Ishikawa (cell line): Measurements from ENCODE around the gene XPO5.

ENCODE experiments used
- CEBPB ChIP-seq: IDR thresholded peaks from 2 replicates; pipeline ENCODE4 v1.6.1; 2012
- EGR1 ChIP-seq: IDR thresholded peaks from 2 replicates; pipeline ENCODE4 v1.6.1; 2012
- EP300 ChIP-seq: IDR thresholded peaks from 2 replicates; pipeline ENCODE4 v1.6.1; 2012; ENCODE audit warnings: borderline replicate concordance
- RAD21 ChIP-seq: IDR thresholded peaks from 2 replicates; pipeline ENCODE4 v1.6.1; 2012; ENCODE audit warnings: low read depth
- TF ChIP-seq, protein P1 (sequence below): IDR thresholded peaks from 2 replicates; pipeline ENCODE4 v1.6.1; 2012; ENCODE audit warnings: low read depth, mild to moderate bottlenecking

DNA sequence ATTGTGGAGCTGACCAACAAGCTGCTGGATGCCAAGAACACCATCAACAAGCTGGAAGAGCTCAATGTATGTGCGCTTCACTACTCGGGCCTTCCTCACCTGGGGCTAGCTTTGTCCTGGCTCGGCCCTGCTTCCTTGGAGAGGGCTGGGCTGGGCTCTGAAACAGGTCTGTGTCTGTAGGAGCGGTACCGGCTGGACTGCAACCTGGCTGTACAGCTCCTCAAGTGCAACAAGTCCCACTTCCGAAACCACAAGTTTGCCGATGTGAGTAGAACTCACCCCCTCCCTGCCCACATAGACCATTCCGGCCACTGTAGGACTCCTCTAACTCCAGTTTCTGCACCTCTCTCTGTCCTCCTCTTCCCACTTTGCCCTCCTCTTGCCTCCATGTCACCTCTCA lies 72.4 kb downstream of the XPO5 start:
- TF ChIP-seq CEBPB (no peak), RAD21 (no peak), EGR1 (no peak), EP300 (no peak)
- TF ChIP-seq, protein P1, sequence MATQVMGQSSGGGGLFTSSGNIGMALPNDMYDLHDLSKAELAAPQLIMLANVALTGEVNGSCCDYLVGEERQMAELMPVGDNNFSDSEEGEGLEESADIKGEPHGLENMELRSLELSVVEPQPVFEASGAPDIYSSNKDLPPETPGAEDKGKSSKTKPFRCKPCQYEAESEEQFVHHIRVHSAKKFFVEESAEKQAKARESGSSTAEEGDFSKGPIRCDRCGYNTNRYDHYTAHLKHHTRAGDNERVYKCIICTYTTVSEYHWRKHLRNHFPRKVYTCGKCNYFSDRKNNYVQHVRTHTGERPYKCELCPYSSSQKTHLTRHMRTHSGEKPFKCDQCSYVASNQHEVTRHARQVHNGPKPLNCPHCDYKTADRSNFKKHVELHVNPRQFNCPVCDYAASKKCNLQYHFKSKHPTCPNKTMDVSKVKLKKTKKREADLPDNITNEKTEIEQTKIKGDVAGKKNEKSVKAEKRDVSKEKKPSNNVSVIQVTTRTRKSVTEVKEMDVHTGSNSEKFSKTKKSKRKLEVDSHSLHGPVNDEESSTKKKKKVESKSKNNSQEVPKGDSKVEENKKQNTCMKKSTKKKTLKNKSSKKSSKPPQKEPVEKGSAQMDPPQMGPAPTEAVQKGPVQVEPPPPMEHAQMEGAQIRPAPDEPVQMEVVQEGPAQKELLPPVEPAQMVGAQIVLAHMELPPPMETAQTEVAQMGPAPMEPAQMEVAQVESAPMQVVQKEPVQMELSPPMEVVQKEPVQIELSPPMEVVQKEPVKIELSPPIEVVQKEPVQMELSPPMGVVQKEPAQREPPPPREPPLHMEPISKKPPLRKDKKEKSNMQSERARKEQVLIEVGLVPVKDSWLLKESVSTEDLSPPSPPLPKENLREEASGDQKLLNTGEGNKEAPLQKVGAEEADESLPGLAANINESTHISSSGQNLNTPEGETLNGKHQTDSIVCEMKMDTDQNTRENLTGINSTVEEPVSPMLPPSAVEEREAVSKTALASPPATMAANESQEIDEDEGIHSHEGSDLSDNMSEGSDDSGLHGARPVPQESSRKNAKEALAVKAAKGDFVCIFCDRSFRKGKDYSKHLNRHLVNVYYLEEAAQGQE = no peak
